ENCODE results near the gene FGF18.

FGF18 gene

DNA sequence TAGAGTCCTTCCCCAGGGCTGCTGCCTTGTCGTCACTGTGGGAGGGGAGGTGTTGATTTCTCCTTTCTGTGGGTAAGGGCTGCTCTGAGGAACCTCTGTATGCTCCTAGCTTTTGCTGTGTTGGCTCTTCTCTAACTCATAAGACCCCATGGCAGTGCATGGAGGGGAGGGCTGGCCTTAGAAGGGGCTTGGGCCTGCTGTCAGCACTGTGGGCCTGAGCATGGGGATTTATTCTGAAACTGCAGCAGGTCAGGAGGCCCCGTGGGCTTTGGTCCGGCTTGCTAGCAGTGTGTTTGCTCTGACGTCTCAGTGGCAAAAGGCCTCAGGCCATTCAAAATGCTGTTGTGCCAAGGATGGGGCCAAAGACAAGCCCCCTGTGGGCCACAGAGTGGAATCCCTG, 6.8 kb downstream of the FGF18 start:
- H2AFZ ChIP-seq (ENCODE audit: low read length) = no peak overlapping the region
- no peaks in the 10 kb centered on the region for H3K9me2 ChIP-seq (ENCODE audit: low read depth, low read length)
- H3K9ac ChIP-seq (ENCODE audit: low read length) = no peak overlapping the region
- H4K20me1 ChIP-seq (ENCODE audit: insufficient read depth, low read length) = no peaks in the 10 kb centered on the region
- no peak overlapping the region for H3K4me2 ChIP-seq (ENCODE audit: low read length)
- H3K27ac ChIP-seq (ENCODE audit: low read depth, low read length, poor library complexity, severe bottlenecking) = no peak overlapping the region
- H3K4me3 ChIP-seq (ENCODE audit: low read depth, low read length, poor library complexity, severe bottlenecking) = no peak overlapping the region
- H3K9me3 ChIP-seq (ENCODE audit: low read length) = no peaks in the 10 kb centered on the region
- H3F3A ChIP-seq (ENCODE audit: insufficient read depth, low read length) = no peaks in the 10 kb centered on the region
- H3K4me1 ChIP-seq (ENCODE audit: insufficient read depth, low read length, severe bottlenecking) = no peaks in the 10 kb centered on the region
- TF ChIP-seq, protein P1, sequence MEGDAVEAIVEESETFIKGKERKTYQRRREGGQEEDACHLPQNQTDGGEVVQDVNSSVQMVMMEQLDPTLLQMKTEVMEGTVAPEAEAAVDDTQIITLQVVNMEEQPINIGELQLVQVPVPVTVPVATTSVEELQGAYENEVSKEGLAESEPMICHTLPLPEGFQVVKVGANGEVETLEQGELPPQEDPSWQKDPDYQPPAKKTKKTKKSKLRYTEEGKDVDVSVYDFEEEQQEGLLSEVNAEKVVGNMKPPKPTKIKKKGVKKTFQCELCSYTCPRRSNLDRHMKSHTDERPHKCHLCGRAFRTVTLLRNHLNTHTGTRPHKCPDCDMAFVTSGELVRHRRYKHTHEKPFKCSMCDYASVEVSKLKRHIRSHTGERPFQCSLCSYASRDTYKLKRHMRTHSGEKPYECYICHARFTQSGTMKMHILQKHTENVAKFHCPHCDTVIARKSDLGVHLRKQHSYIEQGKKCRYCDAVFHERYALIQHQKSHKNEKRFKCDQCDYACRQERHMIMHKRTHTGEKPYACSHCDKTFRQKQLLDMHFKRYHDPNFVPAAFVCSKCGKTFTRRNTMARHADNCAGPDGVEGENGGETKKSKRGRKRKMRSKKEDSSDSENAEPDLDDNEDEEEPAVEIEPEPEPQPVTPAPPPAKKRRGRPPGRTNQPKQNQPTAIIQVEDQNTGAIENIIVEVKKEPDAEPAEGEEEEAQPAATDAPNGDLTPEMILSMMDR (IDR thresholded peaks at IDR 0.05; ENCODE audit: low read length) = no peak
- no peak for TF ChIP-seq EZH2 (IDR thresholded peaks at IDR 0.05; ENCODE audit: borderline replicate concordance, low read length)
- H3K36me3 ChIP-seq (ENCODE audit: insufficient read depth, low read length) = no peaks in the 10 kb centered on the region
- H3K27me3 ChIP-seq (ENCODE audit: insufficient read depth, low read length) = no peaks in the 10 kb centered on the region
- no peaks in the 10 kb centered on the region for H3K79me2 ChIP-seq (ENCODE audit: insufficient read depth, low read length)

DNA sequence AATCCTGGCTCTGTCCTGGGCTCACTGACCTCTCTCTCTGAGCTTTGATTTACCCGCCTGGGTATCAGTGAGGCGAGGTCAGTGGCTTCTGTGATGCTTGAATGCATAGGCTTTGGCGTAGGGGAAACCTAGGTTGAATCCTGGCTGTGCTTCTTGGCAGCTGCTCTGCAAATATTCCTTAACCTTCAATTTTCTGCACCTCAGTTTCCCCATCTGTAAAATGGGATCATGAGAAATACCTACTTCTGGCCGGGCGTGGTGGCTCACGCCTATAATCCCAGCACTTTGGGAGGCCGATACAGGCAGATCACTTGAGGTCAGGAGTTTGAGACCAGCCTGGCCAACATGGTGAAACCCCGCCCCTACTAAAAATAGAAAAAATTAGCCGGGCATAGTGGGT, 7.2 kb downstream of the FGF18 start:
- no peak overlapping the region for H3K27ac ChIP-seq (ENCODE audit: low read depth, low read length, poor library complexity, severe bottlenecking)
- H3K9ac ChIP-seq (ENCODE audit: low read length) = no peak overlapping the region
- TF ChIP-seq EZH2 (IDR thresholded peaks at IDR 0.05; ENCODE audit: borderline replicate concordance, low read length) = no peak
- TF ChIP-seq, protein P1 (IDR thresholded peaks at IDR 0.05; ENCODE audit: low read length) = no peak
- no peak overlapping the region for H2AFZ ChIP-seq (ENCODE audit: low read length)
- no peaks in the 10 kb centered on the region for H3K79me2 ChIP-seq (ENCODE audit: insufficient read depth, low read length)
- no peak overlapping the region for H3K4me2 ChIP-seq (ENCODE audit: low read length)
- no peaks in the 10 kb centered on the region for H3F3A ChIP-seq (ENCODE audit: insufficient read depth, low read length)
- H3K27me3 ChIP-seq (ENCODE audit: insufficient read depth, low read length) = no peaks in the 10 kb centered on the region
- H3K9me2 ChIP-seq (ENCODE audit: low read depth, low read length) = no peaks in the 10 kb centered on the region
- H3K9me3 ChIP-seq (ENCODE audit: low read length) = no peaks in the 10 kb centered on the region
- no peaks in the 10 kb centered on the region for H3K4me1 ChIP-seq (ENCODE audit: insufficient read depth, low read length, severe bottlenecking)
- H4K20me1 ChIP-seq (ENCODE audit: insufficient read depth, low read length) = no peaks in the 10 kb centered on the region
- no peak overlapping the region for H3K4me3 ChIP-seq (ENCODE audit: low read depth, low read length, poor library complexity, severe bottlenecking)
- H3K36me3 ChIP-seq (ENCODE audit: insufficient read depth, low read length) = no peaks in the 10 kb centered on the region

DNA sequence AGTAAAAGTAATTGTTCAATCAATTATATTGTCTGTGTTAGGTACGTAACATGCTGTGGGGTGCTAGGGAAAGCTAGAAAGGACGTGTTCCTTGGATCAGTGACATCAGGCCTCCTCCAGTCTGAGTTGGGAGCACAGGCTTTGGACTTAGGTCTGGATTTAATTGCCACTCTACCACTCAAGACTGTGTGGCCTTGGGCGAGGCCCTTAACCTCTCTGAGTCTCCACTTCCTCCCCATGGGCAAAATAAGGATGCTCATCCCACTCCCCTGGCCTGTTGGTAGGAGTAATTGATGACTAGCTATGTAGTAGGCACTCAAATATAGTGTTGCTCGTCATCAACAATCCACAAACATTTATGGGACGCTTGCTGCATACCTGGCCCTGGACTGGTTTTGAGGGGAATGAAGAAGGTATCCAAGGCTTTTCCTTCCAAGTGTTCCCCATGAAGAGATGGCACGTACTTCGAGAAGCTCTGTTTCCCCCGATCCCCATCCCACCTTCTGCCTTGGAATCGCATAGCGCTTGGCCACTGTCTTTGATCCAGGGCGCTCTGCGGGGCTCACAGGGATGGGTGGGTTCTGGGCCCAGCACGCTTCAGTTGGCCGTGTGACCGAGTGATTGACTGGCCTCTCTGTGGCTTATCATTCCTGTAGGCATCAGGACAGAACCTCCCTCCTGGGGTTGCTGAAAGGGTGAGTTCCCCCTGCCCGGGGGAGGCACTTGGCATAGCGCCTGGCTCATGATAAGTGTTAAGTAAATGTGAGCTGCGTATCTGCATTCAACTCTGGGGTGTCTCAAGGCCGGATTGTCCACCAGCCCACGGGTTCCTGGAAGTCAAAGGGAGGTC, 8.1 kb downstream of the FGF18 start:
- H3K9me2 ChIP-seq (ENCODE audit: low read depth, low read length) = no peaks in the 10 kb centered on the region
- no peaks in the 10 kb centered on the region for H4K20me1 ChIP-seq (ENCODE audit: insufficient read depth, low read length)
- H3F3A ChIP-seq (ENCODE audit: insufficient read depth, low read length) = no peaks in the 10 kb centered on the region
- no peak for TF ChIP-seq EZH2 (IDR thresholded peaks at IDR 0.05; ENCODE audit: borderline replicate concordance, low read length)
- TF ChIP-seq, protein P1 (IDR thresholded peaks at IDR 0.05; ENCODE audit: low read length) = no peak
- H3K4me3 ChIP-seq (ENCODE audit: low read depth, low read length, poor library complexity, severe bottlenecking) = no peak overlapping the region
- no peak overlapping the region for H3K9ac ChIP-seq (ENCODE audit: low read length)
- no peak overlapping the region for H2AFZ ChIP-seq (ENCODE audit: low read length)
- H3K9me3 ChIP-seq (ENCODE audit: low read length) = no peaks in the 10 kb centered on the region
- no peaks in the 10 kb centered on the region for H3K36me3 ChIP-seq (ENCODE audit: insufficient read depth, low read length)
- no peaks in the 10 kb centered on the region for H3K4me1 ChIP-seq (ENCODE audit: insufficient read depth, low read length, severe bottlenecking)
- H3K4me2 ChIP-seq (ENCODE audit: low read length) = no peak overlapping the region
- H3K27me3 ChIP-seq (ENCODE audit: insufficient read depth, low read length) = no peaks in the 10 kb centered on the region
- no peaks in the 10 kb centered on the region for H3K79me2 ChIP-seq (ENCODE audit: insufficient read depth, low read length)
- H3K27ac ChIP-seq (ENCODE audit: low read depth, low read length, poor library complexity, severe bottlenecking) = no peak overlapping the region

All from OCI-LY1 (cell line).